Natural killer cell (primary cell): ENCODE results near the gene CLPTM1L. TPM values are rescaled to one million over a fixed set of nuclear protein-coding genes. Genes with fewer than 3 reads are reported as not detected.

ENCODE experiments used
- ATAC-seq, 3 donors: fragments of 150-1000 bp in 2 of 3; fragments of 200-7000 bp in 1 of 3; cut with Tn5 transposase; 1 replicate in 1 of 3; 2 replicates in 2 of 3; pipeline ENCODE4 v1.10.0; 2021; ENCODE audit warnings: mild to moderate bottlenecking in 2 of 3, moderate library complexity in 2 of 3
- DNase-seq, 2 donors: peaks; one replicate each; pipeline versions ENCODE4 v3.0.0 to v3.0.0-alpha.2; 2013 to 2021; ENCODE audit warnings: mixed read lengths in 1 of 2
- H3K27ac ChIP-seq: one replicate; pipeline ENCODE4 v1.5.1; 2013; ENCODE audit warnings: mild to moderate bottlenecking, low read length
- H3K27me3 ChIP-seq: one replicate; pipeline ENCODE4 v1.6.1; 2013; ENCODE audit warnings: low read length; ENCODE audit not compliant: control insufficient read depth, insufficient read depth
- H3K36me3 ChIP-seq: one replicate; pipeline ENCODE4 v1.6.1; 2013; ENCODE audit warnings: low read length; ENCODE audit not compliant: control insufficient read depth, insufficient read depth
- H3K4me1 ChIP-seq: one replicate; pipeline ENCODE4 v1.6.1; 2013; ENCODE audit warnings: low read length; ENCODE audit not compliant: control insufficient read depth, insufficient read depth
- H3K4me3 ChIP-seq: one replicate; pipeline ENCODE4 v1.5.1; 2013; ENCODE audit warnings: low read length
- H3K9me3 ChIP-seq: one replicate; pipeline ENCODE4 v1.6.1; 2013; ENCODE audit warnings: low read length; ENCODE audit not compliant: control insufficient read depth, insufficient read depth
- H3K27ac Mint-ChIP-seq, 2 donors: one replicate each; pipeline ENCODE4 v1.8.0; 2022; ENCODE audit warnings: mild to moderate bottlenecking in 2 of 2, mixed read lengths in 2 of 2, moderate library complexity in 1 of 2
- H3K27me3 Mint-ChIP-seq, 2 donors: one replicate each; pipeline ENCODE4 v1.8.0; 2022; ENCODE audit warnings: low read depth in 2 of 2, mixed read lengths in 2 of 2
- H3K36me3 Mint-ChIP-seq: one replicate; pipeline ENCODE4 v1.8.0; 2022; ENCODE audit warnings: mixed read lengths
- H3K4me1 Mint-ChIP-seq, 2 donors: one replicate each; pipeline ENCODE4 v1.8.0; 2022; ENCODE audit warnings: mixed read lengths in 2 of 2
- H3K4me3 Mint-ChIP-seq: one replicate; pipeline ENCODE4 v1.8.0; 2022; ENCODE audit warnings: mild to moderate bottlenecking, moderate library complexity, mixed read lengths
- H3K9me3 Mint-ChIP-seq, 2 donors: one replicate each; pipeline ENCODE4 v1.8.0; 2022; ENCODE audit warnings: mixed read lengths in 2 of 2
- WGBS: methylation state at CpG from one replicate; pipeline ENCODE4 v1.1.7; 2013; ENCODE audit warnings: missing lambda C conversion rate; ENCODE audit not compliant: insufficient coverage; 5-methylcytosine and 5-hydroxymethylcytosine counted together
- intact Hi-C: fragments of 100-400 bp; cut with micrococcal nuclease; formaldehyde crosslinking; loops from one replicate; pipeline ENCODE4 v1.14.2; 2022
- total RNA-seq, 4 donors: library from RNA; stranded (reverse); fragments of 120-200 nt in 1 of 4; gene quantifications; one replicate each; pipeline versions ENCODE4 v1.2.3 to v1.2.4, GENCODE V29; 2013 to 2022
- TF ChIP-seq, protein P1 (sequence below): fragments of 200-600 bp; IDR thresholded peaks from one replicate; pipeline ENCODE4 v1.8.0; 2022; ENCODE audit warnings: antibody characterized with exemption

CLPTM1L gene
- total RNA-seq, 3 donors from 2014 or later (not counting 1 experiment from before 2014, with no cell fraction given): 67.1 to 105 (median 97.5) TPM

DNA sequence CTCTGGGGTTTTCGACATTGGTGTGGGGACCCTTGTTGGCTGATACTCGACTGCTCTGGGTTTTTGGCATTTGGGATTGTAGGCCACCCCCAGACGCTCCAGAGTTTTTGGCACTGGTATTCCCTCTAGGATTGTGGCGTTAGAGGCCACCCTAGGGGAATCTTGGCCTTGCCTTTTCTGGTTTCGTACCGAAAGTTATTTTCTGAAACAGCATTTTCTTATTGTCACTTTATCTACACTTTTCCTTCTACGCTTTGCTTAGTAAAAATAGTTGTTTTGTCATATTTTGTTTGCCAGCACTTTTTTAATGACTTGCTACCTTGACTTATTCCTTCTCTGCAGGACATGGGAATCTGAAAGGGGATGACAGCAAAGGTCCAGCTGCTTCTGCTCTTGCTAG, 25.1 kb upstream of the CLPTM1L start:
- TF ChIP-seq, protein P1, sequence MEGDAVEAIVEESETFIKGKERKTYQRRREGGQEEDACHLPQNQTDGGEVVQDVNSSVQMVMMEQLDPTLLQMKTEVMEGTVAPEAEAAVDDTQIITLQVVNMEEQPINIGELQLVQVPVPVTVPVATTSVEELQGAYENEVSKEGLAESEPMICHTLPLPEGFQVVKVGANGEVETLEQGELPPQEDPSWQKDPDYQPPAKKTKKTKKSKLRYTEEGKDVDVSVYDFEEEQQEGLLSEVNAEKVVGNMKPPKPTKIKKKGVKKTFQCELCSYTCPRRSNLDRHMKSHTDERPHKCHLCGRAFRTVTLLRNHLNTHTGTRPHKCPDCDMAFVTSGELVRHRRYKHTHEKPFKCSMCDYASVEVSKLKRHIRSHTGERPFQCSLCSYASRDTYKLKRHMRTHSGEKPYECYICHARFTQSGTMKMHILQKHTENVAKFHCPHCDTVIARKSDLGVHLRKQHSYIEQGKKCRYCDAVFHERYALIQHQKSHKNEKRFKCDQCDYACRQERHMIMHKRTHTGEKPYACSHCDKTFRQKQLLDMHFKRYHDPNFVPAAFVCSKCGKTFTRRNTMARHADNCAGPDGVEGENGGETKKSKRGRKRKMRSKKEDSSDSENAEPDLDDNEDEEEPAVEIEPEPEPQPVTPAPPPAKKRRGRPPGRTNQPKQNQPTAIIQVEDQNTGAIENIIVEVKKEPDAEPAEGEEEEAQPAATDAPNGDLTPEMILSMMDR: no peak
- Mint-ChIP-seq H3K9me3 (no peaks in the 10 kb centered on the region), H3K4me3 (no peak overlapping the region), H3K27me3 (peaks cover 0 to 11% of the 10 kb centered on the region in 2 donors), H3K36me3 (no peaks in the 10 kb centered on the region), H3K27ac (no peak overlapping the region), H3K4me1 (peaks cover 20 to 24% of the 10 kb centered on the region in 2 donors)
- Histone ChIP-seq H3K9me3 (no peaks in the 10 kb centered on the region), H3K4me3 (no peak overlapping the region), H3K4me1 (peaks cover 23% of the 10 kb centered on the region), H3K27ac (no peak overlapping the region), H3K36me3 (no peaks in the 10 kb centered on the region), H3K27me3 (peaks cover 3% of the 10 kb centered on the region)
- 88% methylated on average over 5 of the region's 7 CpGs for WGBS
- ATAC-seq: no peak
- DNase-seq: no peak
- intact Hi-C loops: loop anchor here (10.0 kb wide), 1 partner anchor 165 kb away; no protein-coding TSS in a partner anchor

DNA sequence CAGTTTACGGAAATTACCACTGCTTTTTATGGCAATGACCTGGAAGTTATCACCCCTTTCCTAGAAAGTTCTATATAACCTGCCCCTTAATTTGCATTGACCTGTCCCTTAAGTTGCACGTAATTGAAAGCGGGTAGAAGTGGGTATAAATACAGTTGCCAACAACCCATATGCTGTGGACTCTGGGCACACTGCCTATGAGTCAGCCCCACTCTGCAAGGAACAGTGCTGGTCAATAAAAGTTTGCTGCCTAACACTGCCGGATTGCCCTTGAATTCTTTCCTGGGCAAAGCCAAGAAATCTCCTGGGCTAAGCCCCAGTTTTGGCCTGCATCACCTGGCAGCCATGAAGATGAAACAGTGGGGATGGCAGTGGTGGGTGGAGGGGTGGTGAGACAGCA, 23.9 kb upstream of the CLPTM1L start:
- peaks cover 11 to 12% of the 10 kb centered on the region in 2 donors for H3K4me1 Mint-ChIP-seq
- H3K27ac Mint-ChIP-seq: no peak overlapping the region

DNA sequence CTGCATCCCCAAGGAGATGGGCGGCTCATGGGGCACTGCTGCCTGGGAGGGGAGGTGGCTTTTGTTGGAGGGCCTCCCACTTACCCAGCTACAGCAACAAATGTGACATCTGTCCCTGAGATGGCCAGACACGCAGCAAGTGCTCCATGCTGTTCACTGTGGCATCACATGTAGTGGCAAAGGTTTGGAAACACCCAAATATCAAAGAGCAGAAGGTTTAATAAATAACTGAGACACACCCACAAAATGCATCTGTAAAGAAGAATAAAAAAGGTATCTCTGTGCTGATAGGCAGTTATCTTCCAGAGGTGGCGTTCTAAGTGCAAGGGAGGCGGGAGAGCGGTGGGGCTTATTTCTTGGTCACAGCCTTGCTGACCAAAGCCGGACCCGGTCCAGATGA, 23.3 kb upstream of the CLPTM1L start:
- H3K4me3 Mint-ChIP-seq: no peak overlapping the region
- intact Hi-C loops: no loop called here
- DNase-seq: no peak
- H3K27me3 ChIP-seq: peaks cover 5% of the 10 kb centered on the region
- no peaks in the 10 kb centered on the region for H3K36me3 ChIP-seq
- H3K9me3 ChIP-seq: no peaks in the 10 kb centered on the region
- peaks cover 6% of the 10 kb centered on the region for H3K4me1 ChIP-seq
- peaks cover 13% of the 10 kb centered on the region in 2 donors for H3K27me3 Mint-ChIP-seq
- H3K27ac ChIP-seq: no peak overlapping the region
- no peak for ATAC-seq
- TF ChIP-seq, protein P1: no peak
- H3K4me3 ChIP-seq: no peak overlapping the region
- no peaks in the 10 kb centered on the region for H3K36me3 Mint-ChIP-seq
- peaks cover 8 to 9% of the 10 kb centered on the region in 2 donors for H3K4me1 Mint-ChIP-seq
- H3K27ac Mint-ChIP-seq: no peak overlapping the region
- 92% methylated on average over 7 of the region's 7 CpGs for WGBS
- no peaks in the 10 kb centered on the region for H3K9me3 Mint-ChIP-seq

More for the DNA sequence above, 23.9 kb upstream of the CLPTM1L start:
- H3K9me3 ChIP-seq: no peaks in the 10 kb centered on the region
- no peak for DNase-seq
- peak in 1 of 3 donors; percentile 18 for ATAC-seq
- no peaks in the 10 kb centered on the region for H3K9me3 Mint-ChIP-seq
- H3K4me3 ChIP-seq: no peak overlapping the region
- no peak overlapping the region for H3K27ac ChIP-seq
- peaks cover 5% of the 10 kb centered on the region for H3K27me3 ChIP-seq
- H3K4me3 Mint-ChIP-seq: no peak overlapping the region
- H3K36me3 Mint-ChIP-seq: no peaks in the 10 kb centered on the region
- H3K27me3 Mint-ChIP-seq: peaks cover 8 to 13% of the 10 kb centered on the region in 2 donors
- WGBS: 96% methylated on average over 4 of the region's 4 CpGs
- intact Hi-C loops: no loop called here
- H3K4me1 ChIP-seq: peaks cover 11% of the 10 kb centered on the region
- H3K36me3 ChIP-seq: no peaks in the 10 kb centered on the region
- TF ChIP-seq, protein P1: no peak

DNA sequence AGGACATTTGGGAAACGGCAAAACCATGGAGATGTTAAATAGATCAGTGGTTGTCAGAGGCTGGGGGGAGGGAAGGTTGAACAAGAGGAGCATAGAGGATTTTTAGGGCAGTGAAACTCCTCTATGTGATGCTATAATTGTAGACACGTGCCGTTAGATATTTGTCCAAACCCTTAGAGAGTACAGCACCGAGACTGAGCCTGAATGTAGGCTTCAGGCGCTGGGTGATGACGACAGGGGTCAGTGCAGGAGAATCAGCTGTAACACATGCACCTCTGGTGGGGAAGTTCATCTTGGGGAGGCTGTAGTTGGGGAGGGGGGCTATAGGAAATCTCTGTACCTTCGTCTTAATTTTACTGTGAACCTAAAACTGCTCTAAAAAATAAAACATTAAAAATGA, 22.2 kb upstream of the CLPTM1L start:
- peaks cover 15 to 16% of the 10 kb centered on the region in 2 donors for H3K27me3 Mint-ChIP-seq
- Histone ChIP-seq H3K27me3 (peaks cover 5% of the 10 kb centered on the region), H3K4me3 (no peak overlapping the region), H3K27ac (no peak overlapping the region), H3K4me1 (peaks cover 4% of the 10 kb centered on the region), H3K9me3 (no peaks in the 10 kb centered on the region), H3K36me3 (no peaks in the 10 kb centered on the region)
- TF ChIP-seq, protein P1: no peak
- intact Hi-C loops: no loop called here
- ATAC-seq (no peak), DNase-seq (no peak)
- no peak overlapping the region for H3K4me3 Mint-ChIP-seq
- 69% methylated on average over 6 of the region's 7 CpGs for WGBS
- no peaks in the 10 kb centered on the region for H3K36me3 Mint-ChIP-seq
- H3K4me1 Mint-ChIP-seq: no peaks in the 10 kb centered on the region
- H3K9me3 Mint-ChIP-seq: no peaks in the 10 kb centered on the region
- H3K27ac Mint-ChIP-seq: no peak overlapping the region
